Astrocyte (in vitro differentiated cells and primary cell): ENCODE measurements around the gene ARMC7.

Experiments
- CTCF ChIP-seq: IDR thresholded peaks from 2 replicates; pipeline ENCODE4 v1.5.1; 2011; ENCODE audit warnings: low read depth, mild to moderate bottlenecking, inconsistent platforms, low read length, moderate library complexity; ENCODE audit not compliant: insufficient read depth
- EZH2 ChIP-seq: IDR thresholded peaks from 2 replicates; pipeline ENCODE4 v1.6.1; 2012; ENCODE audit warnings: mild to moderate bottlenecking, low read length, inconsistent platforms; ENCODE audit not compliant: insufficient read depth

GRCh38 chr17:75135452-75135851, 25.7 kb downstream of the ARMC7 start:
- TF ChIP-seq CTCF (no peak), EZH2 (no peak)
